Fibroblast of mammary gland (primary cell): ENCODE data around the gene C1QB.
A peak's percentile ranks its signal among the peaks of the same experiment; 100 is the strongest.

Source experiments
- DNase-seq: peaks from one replicate; pipeline ENCODE4 v3.0.0-alpha.2; 2010; ENCODE audit warnings: low read depth
- H3K4me3 ChIP-seq: 2 replicates; pipeline ENCODE4 v1.5.1; 2011; ENCODE audit warnings: low read depth, mild to moderate bottlenecking, low read length, moderate library complexity; ENCODE audit not compliant: control insufficient read depth
- CTCF ChIP-seq: conservative IDR thresholded peaks from 2 replicates; pipeline ENCODE4 v1.5.1; 2011; ENCODE audit warnings: low read depth, low read length, inconsistent platforms; ENCODE audit not compliant: control insufficient read depth, insufficient read depth

C1QB gene

GRCh38 chr1:22688466-22688865 is 35.4 kb downstream of the C1QB start:
- TF ChIP-seq CTCF = no peak
- no peak for DNase-seq
- no peak overlapping the region for H3K4me3 ChIP-seq

GRCh38 chr1:22689505-22689904 is 36.5 kb downstream of the C1QB start:
- TF ChIP-seq CTCF = no peak
- peak; percentile 82 for DNase-seq
- no peak overlapping the region for H3K4me3 ChIP-seq

GRCh38 chr1:22691031-22691753 is 38.2 kb downstream of the C1QB start:
- no peak for DNase-seq
- no peak for TF ChIP-seq CTCF

GRCh38 chr1:22694172-22694571 is 41.1 kb downstream of the C1QB start:
- TF ChIP-seq CTCF = no peak
- no peak overlapping the region for H3K4me3 ChIP-seq
- no peak for DNase-seq

More at GRCh38 chr1:22691031-22691753, 38.2 kb downstream of the C1QB start:
- no peak overlapping the region for H3K4me3 ChIP-seq

GRCh38 chr1:22696610-22697009 is 43.6 kb downstream of the C1QB start:
- TF ChIP-seq CTCF = no peak
- H3K4me3 ChIP-seq = no peak overlapping the region
- DNase-seq = no peak

GRCh38 chr1:22697980-22698379 is 44.9 kb downstream of the C1QB start:
- H3K4me3 ChIP-seq = no peak overlapping the region
- no peak for DNase-seq
- TF ChIP-seq CTCF = no peak
